Measurements from ENCODE around the gene DAZAP1.

DNA sequence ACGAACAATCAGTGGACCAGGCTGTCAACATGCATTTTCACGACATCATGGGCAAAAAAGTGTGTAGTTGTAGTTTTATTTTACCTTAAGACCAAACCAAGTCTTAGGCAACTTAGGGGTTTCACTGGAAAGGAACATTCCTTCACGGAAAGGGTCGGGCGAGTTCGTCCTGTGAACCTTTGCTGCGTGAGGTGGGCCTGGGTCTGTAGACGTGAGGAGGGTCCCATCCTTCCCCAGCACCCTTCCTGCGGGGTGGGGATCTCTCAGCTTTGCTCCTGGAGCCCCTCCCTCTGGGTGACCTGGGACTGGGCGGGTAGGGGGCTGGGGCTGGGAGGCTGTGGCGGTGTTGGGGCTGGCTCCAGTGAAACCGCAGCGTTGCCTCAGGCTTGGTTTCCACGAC is 18.5 kb downstream of the DAZAP1 start:
- TF ChIP-seq, protein P1, sequence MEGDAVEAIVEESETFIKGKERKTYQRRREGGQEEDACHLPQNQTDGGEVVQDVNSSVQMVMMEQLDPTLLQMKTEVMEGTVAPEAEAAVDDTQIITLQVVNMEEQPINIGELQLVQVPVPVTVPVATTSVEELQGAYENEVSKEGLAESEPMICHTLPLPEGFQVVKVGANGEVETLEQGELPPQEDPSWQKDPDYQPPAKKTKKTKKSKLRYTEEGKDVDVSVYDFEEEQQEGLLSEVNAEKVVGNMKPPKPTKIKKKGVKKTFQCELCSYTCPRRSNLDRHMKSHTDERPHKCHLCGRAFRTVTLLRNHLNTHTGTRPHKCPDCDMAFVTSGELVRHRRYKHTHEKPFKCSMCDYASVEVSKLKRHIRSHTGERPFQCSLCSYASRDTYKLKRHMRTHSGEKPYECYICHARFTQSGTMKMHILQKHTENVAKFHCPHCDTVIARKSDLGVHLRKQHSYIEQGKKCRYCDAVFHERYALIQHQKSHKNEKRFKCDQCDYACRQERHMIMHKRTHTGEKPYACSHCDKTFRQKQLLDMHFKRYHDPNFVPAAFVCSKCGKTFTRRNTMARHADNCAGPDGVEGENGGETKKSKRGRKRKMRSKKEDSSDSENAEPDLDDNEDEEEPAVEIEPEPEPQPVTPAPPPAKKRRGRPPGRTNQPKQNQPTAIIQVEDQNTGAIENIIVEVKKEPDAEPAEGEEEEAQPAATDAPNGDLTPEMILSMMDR (IDR thresholded peaks at IDR 0.05): no peak
- no peak for TF ChIP-seq POLR2A (IDR thresholded peaks at IDR 0.05)
